Amygdala (tissue), 56 donors: ENCODE results near the gene AQP4.
A peak's percentile ranks its signal among the peaks of the same experiment; 100 is the strongest.

Source experiments
- DNase-seq, 56 donors: peaks; one replicate each; lab custom pipeline; 2025; lab: John Stamatoyannopoulos, UW

AQP4 gene, protein sequence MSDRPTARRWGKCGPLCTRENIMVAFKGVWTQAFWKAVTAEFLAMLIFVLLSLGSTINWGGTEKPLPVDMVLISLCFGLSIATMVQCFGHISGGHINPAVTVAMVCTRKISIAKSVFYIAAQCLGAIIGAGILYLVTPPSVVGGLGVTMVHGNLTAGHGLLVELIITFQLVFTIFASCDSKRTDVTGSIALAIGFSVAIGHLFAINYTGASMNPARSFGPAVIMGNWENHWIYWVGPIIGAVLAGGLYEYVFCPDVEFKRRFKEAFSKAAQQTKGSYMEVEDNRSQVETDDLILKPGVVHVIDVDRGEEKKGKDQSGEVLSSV

GRCh38 chr18:26865557-26865956 is at the start of gene AQP4:
Gene AQP4 (minus strand): TSS chr18:26865707. CDS start chr18:26865689, 18 bp downstream.
- DNase-seq, result peak in 18 of 56 donors; percentile 1 to 40 (median 12)

DNA sequence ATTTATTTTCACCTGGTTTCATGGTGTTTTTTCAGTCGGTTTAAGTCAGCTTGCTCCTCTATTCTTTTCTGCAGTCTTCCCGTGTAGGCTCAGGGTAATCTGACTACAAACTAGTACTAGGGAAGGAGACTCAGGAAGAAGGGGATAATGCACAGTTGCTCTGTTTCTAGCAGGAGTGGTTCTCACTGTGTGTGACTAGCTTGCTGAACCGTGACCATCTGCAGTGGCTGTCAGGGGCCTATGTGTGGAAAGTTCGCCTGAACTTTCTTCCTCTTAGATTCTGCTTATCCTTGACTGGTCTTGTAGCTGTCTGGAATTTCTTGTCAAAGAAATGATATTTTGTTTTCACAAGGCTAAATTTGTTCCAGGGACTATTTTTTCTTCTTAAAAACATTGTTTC is 46.3 kb upstream of the AQP4 start:
- DNase-seq, result no peak

DNA sequence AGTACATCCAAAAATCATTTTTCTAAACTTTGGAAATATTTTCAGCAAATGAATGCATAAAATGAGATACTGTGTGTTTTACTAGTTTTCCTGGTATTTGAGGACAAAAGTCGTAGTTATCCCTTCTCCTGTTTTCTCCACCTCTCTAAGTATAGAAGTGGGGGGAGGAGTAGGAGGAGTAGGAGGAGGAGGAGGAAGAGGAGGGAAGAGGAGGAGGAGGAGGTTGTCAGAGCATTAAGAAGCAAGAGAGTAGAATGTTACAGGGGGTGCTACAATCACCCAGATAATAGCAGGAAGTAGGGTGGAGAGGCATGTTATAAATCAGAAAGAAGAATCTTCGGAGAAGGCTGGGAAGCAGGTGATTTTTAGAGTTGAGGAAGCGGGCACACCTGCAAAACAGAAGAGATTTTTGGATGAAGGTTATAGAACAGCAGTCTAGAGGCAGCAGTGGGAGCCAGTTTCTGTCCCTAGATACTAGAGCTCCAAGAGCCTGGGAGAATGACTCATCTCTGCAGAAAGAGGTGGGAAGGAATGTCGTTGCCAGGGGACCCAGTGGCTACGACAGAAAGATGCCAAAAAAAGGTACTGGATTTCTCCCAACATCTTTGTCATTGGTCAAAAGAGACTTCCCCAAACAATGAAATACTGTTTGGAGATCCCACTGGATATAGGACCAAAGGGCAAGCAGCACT is 44.2 kb upstream of the AQP4 start:
- DNase-seq, result peak in 40 of 56 donors; percentile 3 to 76 (median 22)

- peak in 32 of 56 donors; percentile 0 to 71 (median 15) for DNase-seq
These were observed 43.4 kb upstream of the AQP4 start for GRCh38 chr18:26908906-26909305.

DNA sequence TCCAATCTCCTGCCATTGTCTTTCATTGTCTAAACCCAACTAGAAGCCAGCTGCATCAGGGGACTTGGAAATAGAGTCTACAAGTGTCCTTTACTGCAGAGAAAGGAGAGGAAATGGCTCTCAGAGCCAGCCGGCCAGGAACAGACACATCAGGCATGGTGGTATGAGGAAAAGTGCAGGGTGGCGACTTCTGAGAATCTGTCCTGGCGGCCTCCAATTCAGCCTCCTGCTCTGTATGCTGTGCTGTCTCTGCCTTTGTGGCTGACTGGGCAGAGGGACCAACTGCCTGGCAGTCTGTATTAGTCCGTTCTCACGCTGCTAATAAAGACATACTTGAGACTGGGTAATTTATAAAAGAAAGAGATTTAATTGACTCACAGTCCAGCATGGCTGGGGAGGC is 36.8 kb upstream of the AQP4 start:
- peak in 40 of 56 donors; percentile 4 to 89 (median 40) for DNase-seq

GRCh38 chr18:26901020-26901419 is 35.5 kb upstream of the AQP4 start:
- no peak for DNase-seq

DNA sequence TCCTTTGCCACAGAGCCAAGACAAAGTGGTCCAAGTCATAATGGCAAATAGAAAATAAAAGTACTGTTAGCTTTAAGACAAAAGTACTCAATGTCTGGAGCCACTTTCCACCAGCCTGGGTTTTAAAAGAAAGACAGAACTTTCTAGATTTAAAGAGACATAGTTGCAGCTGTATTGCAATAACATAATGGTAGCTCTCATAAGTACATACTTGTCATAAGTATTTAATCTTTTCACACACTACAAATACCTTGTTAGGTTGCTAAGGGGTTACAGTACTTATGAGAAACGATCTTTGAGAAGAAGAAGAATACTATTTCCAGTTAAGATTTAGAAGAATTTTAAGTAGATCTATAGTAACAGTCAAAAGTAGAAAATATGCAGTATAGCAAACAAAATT is 28.9 kb upstream of the AQP4 start:
- DNase-seq, result no peak

GRCh38 chr18:26893996-26894395 is 28.5 kb upstream of the AQP4 start:
- DNase-seq, result peak in 25 of 56 donors; percentile 2 to 67 (median 10)

DNA sequence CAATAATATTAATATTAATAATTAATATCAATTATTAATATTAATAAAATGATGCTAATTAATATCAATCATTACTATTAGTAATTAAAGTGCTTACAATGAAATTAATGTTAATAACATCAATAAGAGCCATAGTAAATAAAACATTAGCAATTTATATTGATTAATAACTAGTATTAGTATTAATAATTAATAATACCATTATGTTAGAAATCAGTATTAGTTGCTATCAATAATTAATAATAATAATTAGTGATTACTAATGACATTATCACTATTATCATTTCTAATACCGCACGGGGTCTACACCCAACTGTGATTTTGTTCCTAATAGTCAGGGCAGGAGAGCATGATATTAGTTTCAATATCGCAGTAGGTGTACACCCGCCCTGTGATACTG is 22.8 kb upstream of the AQP4 start:
- DNase-seq, result no peak

GRCh38 chr18:26875040-26875654 is 9.6 kb upstream of the AQP4 start:
- no peak for DNase-seq

GRCh38 chr18:26874283-26874682 is 8.8 kb upstream of the AQP4 start:
- no peak for DNase-seq

GRCh38 chr18:26869640-26870039 is 4.1 kb upstream of the AQP4 start:
- DNase-seq, result no peak

- no peak for DNase-seq
These were observed 3.6 kb upstream of the AQP4 start for GRCh38 chr18:26868968-26869586.

- peak in 31 of 56 donors; percentile 6 to 67 (median 26) for DNase-seq
These were observed 2.0 kb upstream of the AQP4 start for GRCh38 chr18:26867471-26867870.

DNA sequence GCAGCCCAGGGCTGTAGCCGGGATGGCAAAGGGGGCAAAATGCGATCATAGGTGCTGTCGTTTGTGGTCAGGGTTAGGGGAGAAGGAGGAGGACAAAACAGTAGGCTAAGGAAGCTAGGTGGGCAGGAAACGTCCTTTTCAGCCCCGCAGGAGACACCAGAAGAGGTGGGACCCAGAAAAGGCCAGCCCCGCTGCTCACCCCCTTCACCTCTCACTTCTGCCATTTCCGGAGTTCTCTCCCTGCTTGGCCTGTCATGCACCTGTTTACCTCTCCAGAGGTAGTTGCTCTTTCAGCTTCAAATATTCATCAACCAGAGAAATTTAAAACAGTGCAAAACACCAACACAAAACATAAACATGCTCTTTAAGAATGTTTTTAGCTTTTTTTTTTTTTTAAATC is 849 bp downstream of the AQP4 start:
- DNase-seq, result no peak

GRCh38 chr18:26863921-26864497 is 1.5 kb downstream of the AQP4 start:
- DNase-seq, result peak in 12 of 56 donors; percentile 9 to 33 (median 24)

GRCh38 chr18:26863122-26863879 is 2.2 kb downstream of the AQP4 start:
- peak in 50 of 56 donors; percentile 8 to 86 (median 62) for DNase-seq

GRCh38 chr18:26862084-26862483 is 3.4 kb downstream of the AQP4 start:
- peak in 4 of 56 donors; percentile 6 to 28 (median 14) for DNase-seq

- DNase-seq, result no peak
These were observed 11.1 kb downstream of the AQP4 start for GRCh38 chr18:26854292-26854881.
